Stimulated activated CD8-positive, alpha-beta memory T cell treated with anti-CD3 and anti-CD28 coated beads, Interleukin-15, amount 100 ng/mL, for 4 hours (primary cell): ENCODE measurements around the gene RCAN1.
A peak's percentile ranks its signal among the peaks of the same experiment; 100 is the strongest.

ENCODE experiments used
- DNase-seq, 2 donors: peaks; one replicate each; pipeline ENCODE4 v3.0.0-alpha.2; 2020; ENCODE audit warnings: low read depth in 2 of 2

The RCAN1 gene

GRCh38 chr21:34537838-34538237 is 77.1 kb downstream of the RCAN1 start:
- DNase-seq, result no peak

- DNase-seq, result no peak
Measured at GRCh38 chr21:34536820-34537219, 78.1 kb downstream of the RCAN1 start.

- DNase-seq, result no peak
Measured at GRCh38 chr21:34536311-34536710, 78.6 kb downstream of the RCAN1 start.

- DNase-seq, result no peak
Measured at GRCh38 chr21:34535886-34536285, 79.0 kb downstream of the RCAN1 start.

GRCh38 chr21:34534522-34534921 is 80.4 kb downstream of the RCAN1 start:
- no peak for DNase-seq

- no peak for DNase-seq
Measured at GRCh38 chr21:34533938-34534337, 81.0 kb downstream of the RCAN1 start.

- no peak for DNase-seq
Measured at GRCh38 chr21:34531399-34531798, 83.5 kb downstream of the RCAN1 start.

- DNase-seq, result no peak
Measured at GRCh38 chr21:34530261-34530660, 84.7 kb downstream of the RCAN1 start.

- no peak for DNase-seq
Measured at GRCh38 chr21:34528131-34528561, 86.8 kb downstream of the RCAN1 start.

GRCh38 chr21:34526618-34527290 is 88.2 kb downstream of the RCAN1 start:
- DNase-seq, result peak in 1 of 2 donors; percentile 9

GRCh38 chr21:34526241-34526617 is 88.7 kb downstream of the RCAN1 start:
- no peak for DNase-seq

- no peak for DNase-seq
Measured at GRCh38 chr21:34524646-34525601, 90.0 kb downstream of the RCAN1 start.

GRCh38 chr21:34523019-34523555 is 91.8 kb downstream of the RCAN1 start:
- no peak for DNase-seq

- no peak for DNase-seq
Measured at GRCh38 chr21:34522284-34522683, 92.6 kb downstream of the RCAN1 start.

- DNase-seq, result no peak
Measured at GRCh38 chr21:34521561-34521960, 93.4 kb downstream of the RCAN1 start.

- DNase-seq, result no peak
Measured at GRCh38 chr21:34520764-34521508, 94.0 kb downstream of the RCAN1 start.

- DNase-seq, result no peak
Measured at GRCh38 chr21:34520281-34520680, 94.6 kb downstream of the RCAN1 start.

- no peak for DNase-seq
Measured at GRCh38 chr21:34519694-34520093, 95.2 kb downstream of the RCAN1 start.

- DNase-seq, result no peak
Measured at GRCh38 chr21:34519016-34519415, 95.9 kb downstream of the RCAN1 start.

GRCh38 chr21:34518301-34518700 is 96.6 kb downstream of the RCAN1 start:
- no peak for DNase-seq

- DNase-seq, result no peak
Measured at GRCh38 chr21:34517491-34518245, 97.2 kb downstream of the RCAN1 start.
